Astrocyte (in vitro differentiated cells and primary cell): ENCODE measurements around the gene PCDHB10.
"Not testable (repeated sequence)": the region's sequence is repeated elsewhere in the genome, so short reads cannot be mapped to it uniquely, and the experiment has no call there.

Source experiments
- EZH2 ChIP-seq: IDR thresholded peaks from 2 replicates; pipeline ENCODE4 v1.6.1; 2012; ENCODE audit warnings: mild to moderate bottlenecking, low read length, inconsistent platforms; ENCODE audit not compliant: insufficient read depth
- TF ChIP-seq, protein P1 (sequence below): IDR thresholded peaks from 2 replicates; pipeline ENCODE4 v1.5.1; 2011; ENCODE audit warnings: low read depth, mild to moderate bottlenecking, inconsistent platforms, low read length, moderate library complexity; ENCODE audit not compliant: insufficient read depth

DNA sequence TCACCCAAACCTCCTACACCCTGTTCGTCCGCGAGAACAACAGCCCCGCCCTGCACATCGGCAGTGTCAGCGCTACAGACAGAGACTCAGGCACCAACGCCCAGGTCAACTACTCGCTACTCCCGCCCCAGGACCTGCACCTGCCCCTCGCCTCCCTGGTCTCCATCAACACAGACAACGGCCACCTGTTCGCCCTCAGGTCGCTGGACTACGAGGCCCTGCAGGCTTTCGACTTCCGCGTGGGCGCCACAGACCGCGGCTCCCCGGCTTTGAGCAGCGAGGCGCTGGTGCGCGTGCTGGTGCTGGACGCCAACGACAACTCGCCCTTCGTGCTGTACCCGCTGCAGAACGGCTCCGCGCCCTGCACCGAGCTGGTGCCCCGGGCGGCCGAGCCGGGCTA, 9.0 kb downstream of the PCDHB10 start:
- TF ChIP-seq, protein P1, sequence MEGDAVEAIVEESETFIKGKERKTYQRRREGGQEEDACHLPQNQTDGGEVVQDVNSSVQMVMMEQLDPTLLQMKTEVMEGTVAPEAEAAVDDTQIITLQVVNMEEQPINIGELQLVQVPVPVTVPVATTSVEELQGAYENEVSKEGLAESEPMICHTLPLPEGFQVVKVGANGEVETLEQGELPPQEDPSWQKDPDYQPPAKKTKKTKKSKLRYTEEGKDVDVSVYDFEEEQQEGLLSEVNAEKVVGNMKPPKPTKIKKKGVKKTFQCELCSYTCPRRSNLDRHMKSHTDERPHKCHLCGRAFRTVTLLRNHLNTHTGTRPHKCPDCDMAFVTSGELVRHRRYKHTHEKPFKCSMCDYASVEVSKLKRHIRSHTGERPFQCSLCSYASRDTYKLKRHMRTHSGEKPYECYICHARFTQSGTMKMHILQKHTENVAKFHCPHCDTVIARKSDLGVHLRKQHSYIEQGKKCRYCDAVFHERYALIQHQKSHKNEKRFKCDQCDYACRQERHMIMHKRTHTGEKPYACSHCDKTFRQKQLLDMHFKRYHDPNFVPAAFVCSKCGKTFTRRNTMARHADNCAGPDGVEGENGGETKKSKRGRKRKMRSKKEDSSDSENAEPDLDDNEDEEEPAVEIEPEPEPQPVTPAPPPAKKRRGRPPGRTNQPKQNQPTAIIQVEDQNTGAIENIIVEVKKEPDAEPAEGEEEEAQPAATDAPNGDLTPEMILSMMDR = not testable (repeated sequence)
- not testable (repeated sequence) for TF ChIP-seq EZH2
